Measurements from ENCODE around the gene SYP. TPM values are rescaled to one million over a fixed set of nuclear protein-coding genes. Genes with fewer than 3 reads are reported as not detected.

Gene SYP
- total and polyA plus RNA-seq, 9 of the 15 experiments (the other 6 are each of a cell fraction or from before 2014, with no cell fraction given): 0.48 to 5.1 (median 2.6) TPM

- TF ChIP-seq CLOCK (CRISPR knock-in tag; IDR thresholded peaks at IDR 0.05; ENCODE audit: borderline replicate concordance) (no peak), CHAMP1 (IDR thresholded peaks at IDR 0.05) (no peak), SIN3A (IDR thresholded peaks at IDR 0.05; ENCODE audit: borderline replicate concordance in 2 of 2, control insufficient read depth in 1 of 2, low read depth in 2 of 2, low read length in 2 of 2) (peak; percentile 70 to 96; a peak in 3 of 4 replicates), ZNF184 (CRISPR knock-in tag; IDR thresholded peaks at IDR 0.05) (no peak), SMARCA4 (IDR thresholded peaks at IDR 0.05) (no peak; the same call in 1 of the 2 replicates), KHSRP (IDR thresholded peaks at IDR 0.05) (no peak), PHB2 (IDR thresholded peaks at IDR 0.05; ENCODE audit: low read depth) (no peak), RBM15 (IDR thresholded peaks at IDR 0.05; ENCODE audit: insufficient read depth, low read length) (no peak), SP2 (IDR thresholded peaks at IDR 0.05; ENCODE audit: extremely low read depth, low read depth, low read length, poor library complexity, severe bottlenecking) (no peak), ELF2 (CRISPR knock-in tag; IDR thresholded peaks at IDR 0.05) (no peak), SIRT6 (IDR thresholded peaks at IDR 0.05; ENCODE audit: low read depth, low read length) (no peak)
- TF ChIP-seq, protein P1, sequence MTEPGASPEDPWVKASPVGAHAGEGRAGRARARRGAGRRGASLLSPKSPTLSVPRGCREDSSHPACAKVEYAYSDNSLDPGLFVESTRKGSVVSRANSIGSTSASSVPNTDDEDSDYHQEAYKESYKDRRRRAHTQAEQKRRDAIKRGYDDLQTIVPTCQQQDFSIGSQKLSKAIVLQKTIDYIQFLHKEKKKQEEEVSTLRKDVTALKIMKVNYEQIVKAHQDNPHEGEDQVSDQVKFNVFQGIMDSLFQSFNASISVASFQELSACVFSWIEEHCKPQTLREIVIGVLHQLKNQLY (CRISPR knock-in tag; conservative IDR thresholded peaks at IDR 0.05): peak in 1 of 2 experiments; percentile 92; a peak in 1 of 4 replicates
- TF ChIP-seq, protein P2, sequence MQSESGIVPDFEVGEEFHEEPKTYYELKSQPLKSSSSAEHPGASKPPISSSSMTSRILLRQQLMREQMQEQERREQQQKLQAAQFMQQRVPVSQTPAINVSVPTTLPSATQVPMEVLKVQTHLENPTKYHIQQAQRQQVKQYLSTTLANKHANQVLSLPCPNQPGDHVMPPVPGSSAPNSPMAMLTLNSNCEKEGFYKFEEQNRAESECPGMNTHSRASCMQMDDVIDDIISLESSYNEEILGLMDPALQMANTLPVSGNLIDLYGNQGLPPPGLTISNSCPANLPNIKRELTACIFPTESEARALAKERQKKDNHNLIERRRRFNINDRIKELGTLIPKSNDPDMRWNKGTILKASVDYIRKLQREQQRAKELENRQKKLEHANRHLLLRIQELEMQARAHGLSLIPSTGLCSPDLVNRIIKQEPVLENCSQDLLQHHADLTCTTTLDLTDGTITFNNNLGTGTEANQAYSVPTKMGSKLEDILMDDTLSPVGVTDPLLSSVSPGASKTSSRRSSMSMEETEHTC (IDR thresholded peaks at IDR 0.05): no peak
- TF ChIP-seq, protein P3, sequence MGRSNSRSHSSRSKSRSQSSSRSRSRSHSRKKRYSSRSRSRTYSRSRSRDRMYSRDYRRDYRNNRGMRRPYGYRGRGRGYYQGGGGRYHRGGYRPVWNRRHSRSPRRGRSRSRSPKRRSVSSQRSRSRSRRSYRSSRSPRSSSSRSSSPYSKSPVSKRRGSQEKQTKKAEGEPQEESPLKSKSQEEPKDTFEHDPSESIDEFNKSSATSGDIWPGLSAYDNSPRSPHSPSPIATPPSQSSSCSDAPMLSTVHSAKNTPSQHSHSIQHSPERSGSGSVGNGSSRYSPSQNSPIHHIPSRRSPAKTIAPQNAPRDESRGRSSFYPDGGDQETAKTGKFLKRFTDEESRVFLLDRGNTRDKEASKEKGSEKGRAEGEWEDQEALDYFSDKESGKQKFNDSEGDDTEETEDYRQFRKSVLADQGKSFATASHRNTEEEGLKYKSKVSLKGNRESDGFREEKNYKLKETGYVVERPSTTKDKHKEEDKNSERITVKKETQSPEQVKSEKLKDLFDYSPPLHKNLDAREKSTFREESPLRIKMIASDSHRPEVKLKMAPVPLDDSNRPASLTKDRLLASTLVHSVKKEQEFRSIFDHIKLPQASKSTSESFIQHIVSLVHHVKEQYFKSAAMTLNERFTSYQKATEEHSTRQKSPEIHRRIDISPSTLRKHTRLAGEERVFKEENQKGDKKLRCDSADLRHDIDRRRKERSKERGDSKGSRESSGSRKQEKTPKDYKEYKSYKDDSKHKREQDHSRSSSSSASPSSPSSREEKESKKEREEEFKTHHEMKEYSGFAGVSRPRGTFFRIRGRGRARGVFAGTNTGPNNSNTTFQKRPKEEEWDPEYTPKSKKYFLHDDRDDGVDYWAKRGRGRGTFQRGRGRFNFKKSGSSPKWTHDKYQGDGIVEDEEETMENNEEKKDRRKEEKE (IDR thresholded peaks at IDR 0.05; ENCODE audit: borderline replicate concordance in 1 of 2, control insufficient read depth in 1 of 2, low read depth in 2 of 2, low read length in 1 of 2): no peak
Measured at GRCh38 chrX:49199906-49200771, at the start of gene SYP (continued).
